ENCODE data around the gene PIM2.
A peak's percentile ranks its signal among the peaks of the same experiment; 100 is the strongest.

The PIM2 gene

GRCh38 chrX:48936429-48937053, 17.7 kb upstream of the PIM2 start:
- no peak for FAIRE-seq
- DNase-seq (ENCODE audit: low spot score) = no peak

GRCh38 chrX:48935301-48935670, 16.5 kb upstream of the PIM2 start:
- no peak for FAIRE-seq

GRCh38 chrX:48934581-48935300, 15.9 kb upstream of the PIM2 start:
- DNase-seq (ENCODE audit: low spot score) = no peak
- FAIRE-seq = no peak

More at GRCh38 chrX:48935301-48935670, 16.5 kb upstream of the PIM2 start:
- no peak for DNase-seq (ENCODE audit: low spot score)

- no peak for DNase-seq (ENCODE audit: low spot score)
- no peak for FAIRE-seq
These were observed 14.9 kb upstream of the PIM2 start for GRCh38 chrX:48933757-48934156.

GRCh38 chrX:48927736-48928382, 9.0 kb upstream of the PIM2 start:
- no peak for FAIRE-seq
- DNase-seq (ENCODE audit: low spot score) = no peak

- no peak for FAIRE-seq
- DNase-seq (ENCODE audit: low spot score) = no peak
These were observed 8.3 kb upstream of the PIM2 start for GRCh38 chrX:48927123-48927522.

GRCh38 chrX:48924270-48924669, 5.4 kb upstream of the PIM2 start:
- no peak for FAIRE-seq
- DNase-seq (ENCODE audit: low spot score) = no peak

GRCh38 chrX:48923771-48924170, 4.9 kb upstream of the PIM2 start:
- no peak for DNase-seq (ENCODE audit: low spot score)
- FAIRE-seq = no peak

GRCh38 chrX:48920718-48921104, 1.9 kb upstream of the PIM2 start:
- DNase-seq (ENCODE audit: low spot score) (no peak), FAIRE-seq (no peak)

GRCh38 chrX:48919947-48920717, 1.3 kb upstream of the PIM2 start:
- FAIRE-seq = no peak
- no peak for DNase-seq (ENCODE audit: low spot score)

GRCh38 chrX:48919360-48919841, 577 bp upstream of the PIM2 start:
- DNase-seq (ENCODE audit: low spot score) (no peak), FAIRE-seq (no peak)

GRCh38 chrX:48918301-48918642, 552 bp downstream of the PIM2 start:
- DNase-seq (ENCODE audit: low spot score) (no peak), FAIRE-seq (no peak)

GRCh38 chrX:48917139-48918001, 1.5 kb downstream of the PIM2 start:
- FAIRE-seq = peak; percentile 46
- peak; percentile 90 for DNase-seq (ENCODE audit: low spot score)

- FAIRE-seq (no peak), DNase-seq (ENCODE audit: low spot score) (no peak)
These were observed 4.0 kb downstream of the PIM2 start for GRCh38 chrX:48914593-48915493.

GRCh38 chrX:48913605-48914366, 5.0 kb downstream of the PIM2 start:
- DNase-seq (ENCODE audit: low spot score) = no peak
- FAIRE-seq = no peak

GRCh38 chrX:48911412-48912182, 7.2 kb downstream of the PIM2 start, which contains the start of gene SLC35A2:
TSS of gene SLC35A2 (minus strand) at chrX:48911646. CDS start at chrX:48911636, 10 bp downstream.
- FAIRE-seq (no peak), DNase-seq (ENCODE audit: low spot score) (peak; percentile 84)

- no peak for DNase-seq (ENCODE audit: low spot score)
- FAIRE-seq = no peak
These were observed 7.9 kb downstream of the PIM2 start for GRCh38 chrX:48910926-48911411.

GRCh38 chrX:48909703-48910294, 9.0 kb downstream of the PIM2 start:
- no peak for FAIRE-seq
- no peak for DNase-seq (ENCODE audit: low spot score)
